GM06990 (cell line): Measurements from ENCODE around the gene GPC1.

ENCODE experiments used
- DNase-seq: peaks from one replicate; pipeline ENCODE4 v3.0.0-alpha.2; 2011; ENCODE audit not compliant: insufficient read length; ENCODE audit errors: extremely low read depth
- H3K27me3 ChIP-seq: replicated peaks from 2 replicates; pipeline ENCODE4 v1.6.0; 2011; ENCODE audit warnings: low read length; ENCODE audit not compliant: control insufficient read depth, insufficient read depth
- H3K36me3 ChIP-seq: 2 replicates; pipeline ENCODE4 v1.5.1; 2011; ENCODE audit warnings: low read length; ENCODE audit not compliant: control insufficient read depth, insufficient read depth
- H3K4me3 ChIP-seq: replicated peaks from 2 replicates; pipeline ENCODE4 v1.5.1; 2011; ENCODE audit warnings: low read depth, mild to moderate bottlenecking, control low read depth, low read length
- TF ChIP-seq, protein P1 (sequence below): IDR thresholded peaks from 2 replicates; pipeline ENCODE4 v1.5.1; 2011; ENCODE audit warnings: low read length, control low read depth, mild to moderate bottlenecking, inconsistent platforms; ENCODE audit not compliant: insufficient read depth, poor library complexity, severe bottlenecking

GPC1 gene

DNA sequence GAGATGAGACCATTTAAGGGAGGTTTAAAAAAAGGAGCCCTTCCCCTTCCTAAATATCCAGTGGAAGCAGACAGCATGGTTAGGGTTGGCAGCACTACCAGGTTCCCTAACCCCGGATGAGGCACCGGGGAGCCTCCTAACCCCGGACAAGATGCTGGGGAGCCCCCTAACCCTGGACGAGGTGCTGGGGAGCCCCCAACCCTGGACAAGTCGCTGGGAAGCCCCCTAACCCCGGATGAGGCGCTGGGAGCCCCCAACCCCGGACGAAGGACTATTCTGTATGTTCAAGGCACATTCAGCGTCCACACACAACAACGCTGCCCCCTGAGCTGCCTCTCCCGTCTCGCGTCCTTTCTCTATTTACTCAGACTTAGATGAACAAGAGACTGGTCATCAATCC is 70.4 kb downstream of the GPC1 start:
- TF ChIP-seq, protein P1, sequence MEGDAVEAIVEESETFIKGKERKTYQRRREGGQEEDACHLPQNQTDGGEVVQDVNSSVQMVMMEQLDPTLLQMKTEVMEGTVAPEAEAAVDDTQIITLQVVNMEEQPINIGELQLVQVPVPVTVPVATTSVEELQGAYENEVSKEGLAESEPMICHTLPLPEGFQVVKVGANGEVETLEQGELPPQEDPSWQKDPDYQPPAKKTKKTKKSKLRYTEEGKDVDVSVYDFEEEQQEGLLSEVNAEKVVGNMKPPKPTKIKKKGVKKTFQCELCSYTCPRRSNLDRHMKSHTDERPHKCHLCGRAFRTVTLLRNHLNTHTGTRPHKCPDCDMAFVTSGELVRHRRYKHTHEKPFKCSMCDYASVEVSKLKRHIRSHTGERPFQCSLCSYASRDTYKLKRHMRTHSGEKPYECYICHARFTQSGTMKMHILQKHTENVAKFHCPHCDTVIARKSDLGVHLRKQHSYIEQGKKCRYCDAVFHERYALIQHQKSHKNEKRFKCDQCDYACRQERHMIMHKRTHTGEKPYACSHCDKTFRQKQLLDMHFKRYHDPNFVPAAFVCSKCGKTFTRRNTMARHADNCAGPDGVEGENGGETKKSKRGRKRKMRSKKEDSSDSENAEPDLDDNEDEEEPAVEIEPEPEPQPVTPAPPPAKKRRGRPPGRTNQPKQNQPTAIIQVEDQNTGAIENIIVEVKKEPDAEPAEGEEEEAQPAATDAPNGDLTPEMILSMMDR: no peak
- no peaks in the 10 kb centered on the region for H3K27me3 ChIP-seq
- no peak overlapping the region for H3K4me3 ChIP-seq
- no peak for DNase-seq
- H3K36me3 ChIP-seq: peaks cover 7% of the 10 kb centered on the region

DNA sequence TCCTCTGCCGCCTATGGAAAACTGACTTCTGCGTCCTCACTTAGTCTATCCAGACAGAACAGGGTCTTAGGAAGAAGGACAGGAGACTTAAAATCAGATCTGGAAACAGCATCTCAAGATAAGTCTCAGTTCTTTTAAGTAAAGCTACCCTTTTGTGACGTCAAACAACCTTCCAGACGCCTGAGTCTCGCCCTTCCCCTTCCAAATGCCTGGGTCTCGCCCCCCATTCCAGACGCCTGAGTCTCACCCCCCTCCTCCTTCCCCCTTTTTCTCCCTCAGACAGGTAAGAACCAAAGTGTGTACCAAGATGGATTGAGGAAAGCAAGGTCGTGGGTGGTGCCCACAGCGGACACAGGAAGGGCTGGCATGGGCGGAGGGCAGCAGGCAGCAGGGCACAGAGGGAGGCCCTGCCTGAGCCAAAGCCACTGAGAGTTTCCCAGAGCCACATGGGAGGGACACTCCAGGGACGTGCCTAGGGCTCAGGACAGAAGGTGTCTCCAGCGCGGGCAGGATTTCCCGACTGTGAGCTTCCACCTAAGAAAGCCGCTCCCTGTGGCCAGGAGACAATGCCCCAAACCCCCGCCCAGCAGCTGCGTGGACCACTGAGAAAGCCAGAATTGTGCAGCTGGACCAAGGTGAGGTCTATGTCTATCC is 71.1 kb downstream of the GPC1 start:
- Histone ChIP-seq H3K36me3 (peaks cover 5% of the 10 kb centered on the region), H3K4me3 (no peak overlapping the region), H3K27me3 (no peaks in the 10 kb centered on the region)
- TF ChIP-seq, protein P1: no peak
- DNase-seq: no peak

DNA sequence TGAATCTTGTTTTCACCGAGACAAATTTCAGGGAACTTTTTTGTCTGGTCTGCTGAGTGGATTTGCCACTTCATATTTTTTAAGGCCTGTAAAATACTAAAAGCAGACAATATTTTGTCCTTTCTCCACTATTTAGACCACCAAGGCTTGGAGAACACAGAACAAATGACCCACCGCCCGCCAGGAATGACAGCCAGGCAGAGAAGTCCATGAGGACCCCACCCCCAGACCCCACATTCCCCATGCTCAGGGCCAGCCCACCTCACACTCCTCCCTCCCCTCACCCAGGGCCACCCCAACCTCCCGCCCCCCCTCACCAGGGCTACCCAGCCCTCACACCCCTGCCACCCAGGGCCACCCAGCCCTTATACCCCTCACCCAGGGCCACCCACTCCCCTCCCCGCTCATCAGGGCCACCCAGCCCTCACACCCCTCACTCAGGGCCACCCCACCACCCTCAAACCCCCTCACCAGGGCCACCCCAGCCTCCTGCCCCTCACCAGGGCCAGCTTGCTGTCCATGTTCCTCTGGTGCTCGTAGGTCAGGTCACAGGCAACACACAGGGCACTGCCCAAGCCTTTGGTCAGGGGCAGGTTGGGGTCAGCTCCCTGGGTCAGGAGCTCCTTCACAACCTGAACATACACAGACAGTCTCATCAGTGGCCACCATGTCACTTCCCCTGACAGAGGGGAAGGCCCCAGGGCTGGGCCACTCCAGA is 71.8 kb downstream of the GPC1 start:
- H3K4me3 ChIP-seq: no peak overlapping the region
- no peak for DNase-seq
- TF ChIP-seq, protein P1: no peak
- H3K27me3 ChIP-seq: no peaks in the 10 kb centered on the region
- H3K36me3 ChIP-seq: peaks cover 8% of the 10 kb centered on the region

DNA sequence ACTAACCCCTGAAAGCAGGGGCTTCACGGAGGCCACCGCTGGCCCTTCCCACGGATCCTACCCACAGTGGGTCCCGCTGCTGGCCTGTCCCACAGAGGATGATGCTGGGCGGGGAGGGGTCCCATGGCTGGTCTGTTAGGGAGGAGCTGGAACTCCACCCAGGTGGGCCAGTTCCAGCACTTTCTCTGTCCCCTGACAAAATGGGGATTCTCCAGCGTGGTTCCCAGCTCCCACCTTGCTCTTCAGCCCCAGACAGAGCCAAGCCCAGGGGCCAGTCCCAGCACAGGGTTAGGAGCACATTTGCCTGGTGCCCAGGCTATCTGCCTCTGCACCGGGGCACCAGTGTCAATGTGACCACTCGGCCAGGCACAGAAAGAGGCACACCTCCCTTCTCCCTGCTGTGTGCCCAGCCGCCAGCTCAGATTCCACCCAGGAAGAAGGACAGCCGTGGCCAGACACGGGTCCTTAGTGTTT is 72.4 kb downstream of the GPC1 start:
- Histone ChIP-seq H3K27me3 (no peaks in the 10 kb centered on the region), H3K4me3 (no peak overlapping the region), H3K36me3 (peaks cover 8% of the 10 kb centered on the region)
- TF ChIP-seq, protein P1: no peak
- DNase-seq: no peak

DNA sequence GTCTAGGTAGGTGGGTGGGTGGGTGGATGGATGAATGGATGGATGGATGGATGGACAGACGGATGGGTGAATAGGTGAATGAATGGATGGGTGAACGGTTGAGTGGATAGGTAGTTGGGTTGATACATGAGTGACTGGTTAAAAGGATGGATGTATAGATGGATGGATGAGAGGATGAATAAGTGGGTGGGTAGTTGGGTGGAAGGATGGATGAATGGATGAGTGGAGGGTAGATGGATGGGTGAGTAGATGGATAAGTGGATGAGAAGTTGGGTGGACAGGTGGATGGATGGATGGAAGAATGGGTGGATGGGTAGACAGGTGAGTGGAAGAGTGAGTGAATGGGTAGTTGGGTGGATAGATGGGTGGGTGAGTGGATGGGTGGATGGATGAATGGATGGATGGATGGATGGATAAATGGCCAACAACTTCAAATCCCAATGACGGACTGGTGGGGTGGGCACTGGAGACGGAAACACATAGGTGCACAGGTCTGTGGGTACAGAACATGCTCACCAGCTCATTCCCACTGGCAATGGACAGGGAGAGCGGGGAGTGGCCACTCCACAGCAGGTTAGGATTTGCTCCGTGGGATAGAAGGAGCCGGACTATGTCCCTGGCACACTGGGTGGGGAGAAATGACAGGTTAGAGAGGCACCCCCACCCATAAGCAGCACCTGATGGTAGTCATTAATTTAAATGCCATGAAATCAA is 73.5 kb downstream of the GPC1 start:
- peaks cover 5% of the 10 kb centered on the region for H3K36me3 ChIP-seq
- DNase-seq: no peak

More for the DNA sequence above, 73.5 kb downstream of the GPC1 start:
- Histone ChIP-seq H3K27me3 (no peaks in the 10 kb centered on the region), H3K4me3 (no peak overlapping the region)
- TF ChIP-seq, protein P1: no peak
